Dendritic cell treated with granulocyte-macrophage colony-stimulating factor and Interleukin-4, amounts not matched to agents 40 ng/mL and 50 ng/mL, for 4 days (primary cell): Measurements from ENCODE around the gene SCYL1.

Experiments used
- H3K27ac Mint-ChIP-seq: one replicate; pipeline ENCODE4 v1.8.0; 2022; ENCODE audit warnings: mild to moderate bottlenecking, mixed read lengths
- H3K27me3 Mint-ChIP-seq: one replicate; pipeline ENCODE4 v1.8.0; 2022; ENCODE audit warnings: mild to moderate bottlenecking, mixed read lengths
- H3K36me3 Mint-ChIP-seq: one replicate; pipeline ENCODE4 v1.8.0; 2022; ENCODE audit warnings: low read depth, mixed read lengths
- H3K4me1 Mint-ChIP-seq: one replicate; pipeline ENCODE4 v1.8.0; 2022; ENCODE audit warnings: low read depth, mixed read lengths
- H3K4me3 Mint-ChIP-seq: one replicate; pipeline ENCODE4 v1.8.0; 2022; ENCODE audit warnings: mild to moderate bottlenecking, moderate library complexity, mixed read lengths
- H3K9me3 Mint-ChIP-seq: one replicate; pipeline ENCODE4 v1.8.0; 2022; ENCODE audit warnings: mixed read lengths
- intact Hi-C: fragments of 100-400 bp; cut with micrococcal nuclease; formaldehyde crosslinking; loops from one replicate; pipeline ENCODE4 v1.15.0; 2022

Gene SCYL1

GRCh38 chr11:65585396-65586246 lies 60.7 kb downstream of the SCYL1 start:
- Mint-ChIP-seq H3K36me3 (peaks cover 95% of the 10 kb centered on the region), H3K9me3 (no peaks in the 10 kb centered on the region), H3K4me3 (peak overlapping the region; percentile 79), H3K4me1 (peaks cover 88% of the 10 kb centered on the region), H3K27me3 (no peaks in the 10 kb centered on the region), H3K27ac (peak overlapping the region; percentile 95)
- intact Hi-C loops, result no loop called here

- no peaks in the 10 kb centered on the region for H3K9me3 Mint-ChIP-seq
- H3K4me1 Mint-ChIP-seq, result peaks cover 84% of the 10 kb centered on the region
- H3K4me3 Mint-ChIP-seq, result peak overlapping the region; percentile 79
- H3K36me3 Mint-ChIP-seq, result peaks cover 95% of the 10 kb centered on the region
- H3K27ac Mint-ChIP-seq, result peak overlapping the region; percentile 95
- intact Hi-C loops, result no loop called here
- H3K27me3 Mint-ChIP-seq, result no peaks in the 10 kb centered on the region
Observed at GRCh38 chr11:65586247-65586630, 61.4 kb downstream of the SCYL1 start.

- Mint-ChIP-seq H3K4me3 (peak overlapping the region; percentile 79), H3K27me3 (no peaks in the 10 kb centered on the region), H3K9me3 (no peaks in the 10 kb centered on the region), H3K27ac (peak overlapping the region; percentile 95), H3K4me1 (peaks cover 84% of the 10 kb centered on the region), H3K36me3 (peaks cover 95% of the 10 kb centered on the region)
- intact Hi-C loops, result loop anchor here (1.0 kb wide), 1 partner anchor 9 kb away; no protein-coding TSS in a partner anchor
Observed at GRCh38 chr11:65586676-65587075, 61.8 kb downstream of the SCYL1 start.
